HG02840 (cell line): ENCODE results near the gene IFT122.
"Not testable (repeated sequence)": the region's sequence is repeated elsewhere in the genome, so short reads cannot be mapped to it uniquely, and the experiment has no call there.

Experiments
- ATAC-seq: cut with Tn5 transposase; IDR thresholded peaks from one replicate; pipeline ENCODE4 v1.9.1; 2021; ENCODE audit warnings: mild to moderate bottlenecking, moderate library complexity, moderate number of reproducible peaks; ENCODE audit not compliant: unreplicated experiment, low FRiP score

IFT122 gene

GRCh38 chr3:129530251-129530791 lies 90.3 kb downstream of the IFT122 start:
- no peak for ATAC-seq

GRCh38 chr3:129530821-129531220 lies 90.8 kb downstream of the IFT122 start:
- no peak for ATAC-seq

- no peak for ATAC-seq
Observed at GRCh38 chr3:129531699-129532098, 91.7 kb downstream of the IFT122 start.

DNA sequence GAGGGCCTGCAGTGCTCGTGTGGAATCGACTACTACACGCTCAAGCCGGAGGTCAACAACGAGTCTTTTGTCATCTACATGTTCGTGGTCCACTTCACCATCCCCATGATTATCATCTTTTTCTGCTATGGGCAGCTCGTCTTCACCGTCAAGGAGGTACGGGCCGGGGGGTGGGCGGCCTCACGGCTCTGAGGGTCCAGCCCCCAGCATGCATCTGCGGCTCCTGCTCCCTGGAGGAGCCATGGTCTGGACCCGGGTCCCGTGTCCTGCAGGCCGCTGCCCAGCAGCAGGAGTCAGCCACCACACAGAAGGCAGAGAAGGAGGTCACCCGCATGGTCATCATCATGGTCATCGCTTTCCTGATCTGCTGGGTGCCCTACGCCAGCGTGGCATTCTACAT lies 92.2 kb downstream of the IFT122 start:
- no peak for ATAC-seq

- ATAC-seq, result no peak
Observed at GRCh38 chr3:129533406-129533805, 93.4 kb downstream of the IFT122 start.

- ATAC-seq, result no peak
Observed at GRCh38 chr3:129534428-129535027, 94.5 kb downstream of the IFT122 start.

GRCh38 chr3:129535075-129535474 lies 95.1 kb downstream of the IFT122 start:
- no peak for ATAC-seq

- ATAC-seq, result no peak
Observed at GRCh38 chr3:129536374-129536667, 96.3 kb downstream of the IFT122 start.

DNA sequence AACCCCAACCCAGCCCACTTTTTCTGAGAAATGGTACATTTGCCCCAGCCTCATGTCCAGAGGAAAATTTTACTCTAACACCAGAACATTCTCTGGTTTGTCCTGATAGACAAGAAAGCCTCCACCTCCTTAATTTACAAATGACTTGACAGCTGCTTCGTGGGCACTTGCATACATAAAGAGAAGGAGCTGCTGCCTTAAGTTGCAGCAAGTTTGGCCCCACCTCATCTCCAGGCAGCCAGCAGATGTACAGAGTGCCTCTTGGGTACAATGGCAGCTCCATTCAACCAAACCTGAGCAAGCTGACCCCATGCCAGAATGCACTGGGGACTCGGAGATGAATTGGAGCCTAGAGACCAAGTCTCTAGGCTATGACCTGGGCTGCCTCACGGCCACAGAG lies 96.8 kb downstream of the IFT122 start:
- ATAC-seq, result no peak

- ATAC-seq, result no peak
Observed at GRCh38 chr3:129539206-129539605, 99.2 kb downstream of the IFT122 start.

DNA sequence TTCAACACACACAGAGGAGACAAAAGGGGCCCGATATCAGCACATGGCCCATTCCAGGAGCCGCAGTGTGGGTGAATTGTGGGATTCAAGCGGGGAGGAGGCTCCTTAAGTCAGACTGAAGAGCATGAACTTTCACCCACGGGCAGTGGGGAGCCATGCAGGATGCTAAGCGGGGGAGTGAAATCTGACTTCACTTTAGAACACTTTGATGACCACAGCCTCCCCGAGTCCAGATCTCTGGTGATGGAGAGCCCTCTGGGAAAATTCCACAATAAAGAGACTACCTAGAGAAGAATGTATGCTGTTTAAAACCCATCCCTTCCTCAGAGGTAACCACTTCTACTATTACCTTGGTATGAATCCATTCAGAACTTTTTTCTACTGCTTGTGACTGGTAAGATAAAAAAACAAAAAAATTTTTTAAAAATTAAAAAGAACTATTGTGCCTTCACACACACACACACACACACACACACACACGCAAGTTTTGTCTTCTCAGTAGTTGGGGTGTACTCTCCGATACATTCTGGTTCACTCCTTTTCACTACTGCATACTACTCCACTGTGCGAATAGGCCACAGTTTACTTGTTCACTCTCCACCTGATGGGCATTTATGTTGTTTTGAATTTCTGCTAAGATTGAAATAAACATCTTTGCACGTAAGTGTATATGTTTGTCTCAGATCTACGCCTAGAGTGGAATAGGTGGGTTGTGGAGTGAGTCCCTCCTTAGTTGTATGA lies 100.9 kb downstream of the IFT122 start:
- no peak for ATAC-seq

GRCh38 chr3:129542747-129543146 lies 102.7 kb downstream of the IFT122 start:
- no peak for ATAC-seq

- no peak for ATAC-seq
Observed at GRCh38 chr3:129543156-129543790, 103.2 kb downstream of the IFT122 start, which contains the start of gene H1-8. Gene H1-8, plus strand, starts transcription at chr3:129543175. Its CDS starts 44 bp downstream, at chr3:129543219.

GRCh38 chr3:129543999-129544398 lies 104.0 kb downstream of the IFT122 start:
- ATAC-seq, result no peak

DNA sequence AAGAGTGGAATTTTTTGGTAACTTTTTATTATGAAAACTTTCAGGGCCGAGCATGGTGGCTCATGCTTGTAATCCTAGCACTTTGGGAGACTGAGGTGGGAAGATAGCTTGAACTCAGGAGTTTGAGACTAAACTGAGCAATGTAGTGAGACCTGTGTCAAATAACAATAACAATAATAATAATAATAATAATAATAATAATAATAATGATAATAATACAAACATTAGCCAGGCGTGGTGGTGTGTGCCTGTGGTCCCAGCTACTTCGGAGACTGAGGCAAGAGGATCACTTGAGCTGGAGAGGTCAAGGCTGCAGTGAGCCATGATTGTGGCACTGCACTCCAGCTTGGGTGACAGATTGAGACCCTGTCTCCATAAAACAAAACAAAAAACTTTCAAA lies 105.9 kb downstream of the IFT122 start:
- ATAC-seq, result not testable (repeated sequence)

DNA sequence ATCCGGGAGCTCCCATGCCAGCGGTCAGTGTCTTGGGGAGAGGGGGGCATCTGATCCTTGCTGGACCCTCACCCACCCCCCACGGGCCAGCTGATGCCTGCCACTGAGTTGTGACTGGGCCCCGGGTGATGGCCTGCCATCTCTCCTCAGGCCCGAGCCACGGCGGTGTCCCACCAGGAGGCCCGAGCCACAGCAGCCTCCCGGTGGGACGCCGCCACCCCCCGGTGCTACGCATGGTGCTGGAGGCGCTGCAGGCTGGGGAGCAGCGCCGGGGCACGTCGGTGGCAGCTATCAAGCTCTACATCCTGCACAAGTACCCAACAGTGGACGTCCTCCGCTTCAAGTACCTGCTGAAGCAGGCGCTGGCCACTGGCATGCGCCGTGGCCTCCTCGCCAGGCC lies 107.2 kb downstream of the IFT122 start:
- ATAC-seq, result no peak

DNA sequence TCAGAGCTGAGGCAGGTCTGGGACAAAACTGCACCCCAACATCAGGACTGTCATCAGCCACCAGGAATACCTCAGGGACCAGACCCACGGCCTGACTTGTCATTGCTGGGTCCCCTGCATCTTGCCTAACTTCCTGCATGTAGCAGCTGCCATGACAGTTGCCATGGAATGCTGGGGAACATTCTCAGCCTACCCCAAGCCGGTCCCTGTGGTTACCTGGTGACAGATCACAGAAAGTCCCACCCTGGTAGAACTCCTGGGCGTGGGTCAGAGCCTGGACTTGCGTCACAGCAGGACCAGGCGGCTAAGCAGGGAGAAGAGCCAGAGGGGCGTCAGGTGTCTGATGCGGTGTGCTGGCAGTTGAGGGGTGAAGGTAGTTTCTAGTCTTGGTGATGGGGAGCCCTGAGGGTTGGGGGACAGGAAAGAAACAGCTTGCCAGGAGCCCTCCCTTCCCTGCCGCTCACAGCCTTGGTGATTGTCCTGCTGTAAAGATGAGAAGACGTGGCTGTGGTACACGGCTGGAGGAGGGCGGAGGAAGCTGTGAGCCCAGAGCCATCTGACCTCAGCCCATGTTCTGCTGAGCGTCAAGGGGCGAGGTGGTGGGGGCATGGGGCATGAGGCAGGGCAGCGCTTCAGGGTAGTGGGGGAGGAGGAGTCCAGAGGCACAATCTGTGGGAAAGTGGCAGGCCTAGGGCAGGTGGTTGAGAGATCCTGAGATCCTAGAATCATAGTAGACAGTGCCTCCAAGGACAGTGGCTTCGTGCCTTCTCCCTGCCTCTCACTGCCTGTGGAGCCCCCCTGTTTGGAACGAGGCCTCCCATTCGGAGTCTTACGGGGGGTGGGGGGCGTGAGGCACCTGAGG lies 108.3 kb downstream of the IFT122 start:
- no peak for ATAC-seq

- ATAC-seq, result no peak
Observed at GRCh38 chr3:129549006-129549800, 109.2 kb downstream of the IFT122 start.

GRCh38 chr3:129549805-129550204 lies 109.8 kb downstream of the IFT122 start:
- no peak for ATAC-seq
